D341Med (cell line): ENCODE data around the gene ASMT.
A peak's percentile ranks its signal among the peaks of the same experiment; 100 is the strongest.
"Not testable (repeated sequence)": the region's sequence is repeated elsewhere in the genome, so short reads cannot be mapped to it uniquely, and the experiment has no call there.

ENCODE experiments used
- DNase-seq: peaks from one replicate; pipeline ENCODE4 v3.0.0; 2012; ENCODE audit warnings: low spot score

The ASMT gene, protein sequence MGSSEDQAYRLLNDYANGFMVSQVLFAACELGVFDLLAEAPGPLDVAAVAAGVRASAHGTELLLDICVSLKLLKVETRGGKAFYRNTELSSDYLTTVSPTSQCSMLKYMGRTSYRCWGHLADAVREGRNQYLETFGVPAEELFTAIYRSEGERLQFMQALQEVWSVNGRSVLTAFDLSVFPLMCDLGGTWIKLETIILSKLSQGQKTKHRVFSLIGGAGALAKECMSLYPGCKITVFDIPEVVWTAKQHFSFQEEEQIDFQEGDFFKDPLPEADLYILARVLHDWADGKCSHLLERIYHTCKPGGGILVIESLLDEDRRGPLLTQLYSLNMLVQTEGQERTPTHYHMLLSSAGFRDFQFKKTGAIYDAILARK

DNA sequence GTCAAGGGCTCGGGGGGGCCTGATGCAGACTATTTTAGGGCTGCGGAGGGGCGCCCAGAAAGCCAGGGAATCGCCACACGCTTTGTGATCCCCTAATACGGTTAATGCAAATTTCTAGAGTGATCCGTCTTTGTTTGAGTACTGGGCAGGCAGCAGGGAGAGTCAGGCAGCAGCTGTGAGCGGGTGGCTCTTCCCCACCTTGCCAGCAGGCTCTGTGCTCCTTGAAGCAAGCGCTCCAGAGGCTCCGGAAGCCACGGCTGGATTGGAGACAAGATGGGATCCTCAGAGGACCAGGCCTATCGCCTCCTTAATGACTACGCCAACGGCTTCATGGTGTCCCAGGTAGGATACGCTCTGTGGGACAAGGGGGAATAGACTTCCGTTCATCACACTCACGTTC is at the start of gene ASMT:
TSS of gene ASMT (plus strand) at position 133 of the 400 bp plus-strand sequence. CDS start at position 274, 141 bp downstream.
- DNase-seq = peak; percentile 73

DNA sequence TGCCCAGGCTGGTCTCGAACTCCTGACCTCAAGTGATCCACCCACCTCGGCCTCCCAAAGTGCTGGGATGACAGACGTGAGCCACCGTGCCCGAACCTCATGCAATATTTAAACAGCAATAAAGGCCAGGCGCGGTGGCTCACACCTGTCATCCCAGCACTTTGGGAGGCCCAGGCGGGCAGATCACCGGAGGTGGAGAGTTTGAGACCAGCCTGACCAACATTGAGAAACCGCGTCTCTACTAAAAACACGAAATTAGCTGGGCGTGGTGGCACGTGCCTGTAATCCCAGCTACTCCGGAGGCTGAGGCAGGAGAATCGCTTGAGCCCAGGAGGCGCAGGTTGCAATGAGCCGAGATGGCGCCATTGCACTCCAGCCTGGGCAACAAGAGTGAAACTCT is 40.7 kb upstream of the ASMT start:
- not testable (repeated sequence) for DNase-seq

DNA sequence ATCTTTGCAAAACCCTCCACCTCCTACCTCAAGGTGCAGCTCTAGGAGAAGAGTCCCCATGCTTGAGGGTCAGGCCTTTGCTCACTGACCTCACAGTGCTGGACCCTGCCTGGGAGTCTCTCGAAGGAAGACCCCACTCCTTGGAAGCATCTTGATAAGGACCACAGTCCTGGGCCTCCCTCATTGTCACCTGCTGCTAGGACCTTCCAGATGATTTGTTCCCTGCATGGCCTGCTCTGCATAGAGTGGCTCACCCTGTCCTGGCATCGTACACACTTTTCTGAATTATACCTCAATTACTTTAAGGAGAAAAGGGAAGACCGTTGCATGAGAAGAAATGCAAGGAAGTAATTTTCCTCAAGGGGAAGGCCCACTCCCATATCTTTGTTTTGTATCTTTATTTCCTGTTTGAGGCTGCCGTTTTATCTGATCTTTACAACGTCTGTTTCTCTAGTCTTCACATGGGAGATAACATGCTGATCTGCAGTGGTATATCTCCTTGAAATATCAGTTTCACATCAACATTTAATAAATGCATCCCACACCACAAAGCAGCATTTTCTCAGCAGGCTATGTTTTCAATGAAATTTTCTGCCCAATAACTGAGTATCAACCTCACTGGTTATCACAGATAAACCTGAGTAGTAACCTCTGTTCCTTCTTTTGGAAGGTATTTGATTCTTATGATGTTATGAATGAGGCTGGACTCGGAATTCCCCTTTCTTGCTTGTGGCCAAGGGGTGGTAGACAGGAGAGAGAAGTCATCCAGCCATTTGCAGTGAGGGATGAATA is 38.5 kb upstream of the ASMT start:
- no peak for DNase-seq

DNA sequence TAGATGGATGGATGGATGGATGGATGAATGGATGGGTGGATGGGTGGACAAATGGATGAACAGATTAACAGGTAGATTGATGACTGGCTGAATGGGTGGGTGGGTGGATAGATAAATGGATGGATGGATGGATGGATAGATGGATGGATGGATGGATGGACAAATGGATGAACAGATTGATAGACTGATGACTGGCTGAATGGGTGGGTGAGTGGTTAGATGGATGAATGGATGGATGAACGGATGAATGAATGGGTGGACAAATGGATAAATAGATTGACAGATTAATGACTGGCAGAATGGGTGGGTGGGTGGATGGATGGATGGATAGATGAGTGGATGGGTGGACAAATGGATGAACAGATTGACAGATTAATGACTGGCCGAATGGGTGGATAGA is 37.0 kb upstream of the ASMT start:
- DNase-seq = no peak

DNA sequence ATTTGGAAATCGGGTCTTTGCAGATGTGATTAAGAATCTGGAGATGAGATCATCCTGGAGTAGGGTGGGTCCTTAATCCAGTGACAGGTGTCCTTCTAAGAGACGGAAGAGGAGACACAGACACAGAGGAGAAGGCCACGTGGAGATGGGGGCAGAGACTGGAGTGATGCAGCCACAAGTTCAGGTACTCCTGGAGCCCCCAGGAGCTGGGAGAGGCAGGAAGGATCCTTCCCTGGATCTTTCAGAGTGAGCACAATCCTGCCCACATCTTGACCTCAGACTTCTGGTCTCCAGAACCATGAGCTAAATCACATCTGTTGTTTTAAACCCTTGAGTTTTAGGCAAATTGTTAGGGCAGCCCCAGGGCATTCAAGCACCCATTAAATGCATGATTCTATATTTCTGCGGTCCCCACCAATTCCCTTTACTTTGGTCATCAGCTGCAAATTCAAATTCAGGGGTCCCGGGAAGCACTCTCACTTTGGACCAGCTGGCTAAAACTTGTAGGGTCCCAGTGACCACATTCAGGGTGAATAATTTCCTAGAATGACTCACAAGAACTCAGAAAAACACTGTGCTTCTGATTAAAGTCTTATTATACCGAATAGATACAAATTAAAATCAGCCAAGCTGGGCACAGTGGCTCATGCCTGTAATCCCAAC is 36.2 kb upstream of the ASMT start:
- DNase-seq = no peak

DNA sequence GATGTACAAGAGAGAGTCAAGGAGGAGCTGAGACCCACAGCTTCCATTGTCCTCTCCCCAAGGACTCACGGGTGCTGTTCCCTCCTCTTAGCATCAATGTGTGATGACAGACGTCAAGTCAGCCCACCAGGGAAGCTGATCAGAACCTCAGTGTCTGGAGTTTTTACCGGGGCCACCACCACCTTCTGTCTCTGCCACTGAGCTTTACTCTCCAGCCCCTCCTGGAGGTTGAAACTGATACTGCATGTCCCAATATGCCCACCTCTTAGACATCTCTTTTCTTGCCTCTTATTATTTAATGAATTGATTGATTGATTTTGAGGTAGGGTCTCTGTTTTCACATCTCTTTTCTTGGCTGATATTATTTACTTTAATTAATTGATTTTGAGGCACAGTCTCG is 33.7 kb upstream of the ASMT start:
- peak; percentile 80 for DNase-seq

DNA sequence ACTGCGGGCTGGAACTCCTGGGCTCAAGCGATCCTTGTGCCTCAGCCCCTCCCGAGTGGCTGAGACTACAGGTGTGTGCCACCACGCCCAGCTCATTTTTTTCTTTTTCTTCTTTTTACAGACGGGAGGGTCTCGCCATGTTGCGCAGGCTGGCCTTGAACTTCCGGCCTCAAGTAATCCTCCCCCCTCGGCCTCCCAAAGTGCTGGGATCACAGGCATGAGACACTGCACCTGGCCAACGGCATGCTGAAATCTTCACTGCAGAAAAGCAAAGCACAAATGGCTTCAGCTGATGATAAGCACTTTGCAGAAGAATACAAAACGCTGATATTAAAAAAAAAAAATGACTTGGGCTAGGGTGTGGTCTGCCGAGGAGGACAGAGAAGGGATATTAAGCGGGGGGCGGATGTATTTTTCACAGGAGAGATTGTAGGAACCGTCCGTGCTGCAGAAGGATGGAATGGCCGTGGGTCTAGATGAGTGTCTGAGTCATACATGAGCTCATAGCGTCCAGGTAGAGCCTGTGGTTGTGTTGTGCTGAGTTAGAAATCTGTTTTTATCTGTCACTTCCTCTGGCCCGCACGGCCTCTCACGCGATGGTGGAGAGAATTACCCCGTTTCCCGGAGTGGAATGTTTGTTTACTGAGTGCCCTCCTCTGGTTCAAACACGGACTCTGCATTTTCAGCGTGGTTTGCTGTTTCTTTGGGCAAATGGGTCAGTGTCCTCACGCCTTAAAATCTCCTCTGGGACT is 32.0 kb upstream of the ASMT start:
- no peak for DNase-seq

DNA sequence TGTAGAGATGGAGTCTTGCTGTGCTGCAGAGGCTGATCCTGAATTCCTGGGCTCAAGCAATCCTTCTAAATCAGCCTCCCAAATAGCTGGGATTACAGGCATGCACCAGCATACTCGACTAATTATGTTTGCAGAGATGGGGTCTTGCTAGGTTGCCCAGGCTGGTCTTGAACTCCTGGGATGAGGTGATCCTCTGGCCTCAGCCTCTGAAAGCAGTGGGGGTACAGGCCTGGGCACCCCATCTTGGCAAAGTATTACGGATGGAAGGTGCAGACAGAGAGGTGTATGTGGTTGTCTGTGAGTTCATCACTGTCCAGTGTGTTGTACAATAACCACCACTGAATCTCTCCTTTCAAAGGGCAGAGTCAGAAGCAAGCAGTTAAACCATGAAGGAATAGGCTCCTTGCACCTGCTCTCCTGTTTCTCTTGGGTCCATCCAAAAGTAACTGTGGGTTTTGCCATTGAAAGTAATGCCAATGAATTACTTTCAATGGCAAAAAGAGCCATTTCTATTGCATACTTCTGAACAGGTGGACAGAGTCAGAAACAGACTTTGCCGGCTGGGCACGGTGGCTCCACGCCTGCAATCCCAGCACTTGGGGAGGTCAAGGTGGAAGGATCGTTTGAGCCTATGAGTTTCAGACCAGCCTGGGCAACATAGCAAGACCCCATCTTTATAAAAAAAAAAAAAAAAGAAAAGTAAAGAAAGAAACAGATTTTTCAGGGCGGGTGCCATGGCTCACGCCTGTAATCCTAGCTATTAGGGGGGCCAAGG is 30.4 kb upstream of the ASMT start:
- DNase-seq = no peak

DNA sequence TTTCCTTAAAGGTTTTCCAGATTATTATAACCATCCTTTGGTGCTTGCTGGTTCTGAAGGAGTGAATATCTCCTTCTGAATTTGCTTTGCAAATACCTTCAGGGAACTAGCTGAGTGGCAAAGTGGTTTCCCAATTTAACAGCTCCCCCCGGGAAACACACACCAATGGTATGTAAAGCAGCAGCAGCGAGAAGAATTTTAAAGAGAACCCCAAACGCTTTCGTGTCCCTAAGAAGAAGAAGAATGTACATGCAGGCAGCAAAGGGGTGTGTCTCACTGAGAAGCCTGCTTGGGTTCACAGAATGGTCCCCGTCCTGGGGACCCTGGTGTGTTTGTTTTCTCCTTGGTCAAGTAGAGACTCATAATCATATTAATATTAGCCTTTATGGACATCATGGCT is 27.7 kb upstream of the ASMT start:
- no peak for DNase-seq

DNA sequence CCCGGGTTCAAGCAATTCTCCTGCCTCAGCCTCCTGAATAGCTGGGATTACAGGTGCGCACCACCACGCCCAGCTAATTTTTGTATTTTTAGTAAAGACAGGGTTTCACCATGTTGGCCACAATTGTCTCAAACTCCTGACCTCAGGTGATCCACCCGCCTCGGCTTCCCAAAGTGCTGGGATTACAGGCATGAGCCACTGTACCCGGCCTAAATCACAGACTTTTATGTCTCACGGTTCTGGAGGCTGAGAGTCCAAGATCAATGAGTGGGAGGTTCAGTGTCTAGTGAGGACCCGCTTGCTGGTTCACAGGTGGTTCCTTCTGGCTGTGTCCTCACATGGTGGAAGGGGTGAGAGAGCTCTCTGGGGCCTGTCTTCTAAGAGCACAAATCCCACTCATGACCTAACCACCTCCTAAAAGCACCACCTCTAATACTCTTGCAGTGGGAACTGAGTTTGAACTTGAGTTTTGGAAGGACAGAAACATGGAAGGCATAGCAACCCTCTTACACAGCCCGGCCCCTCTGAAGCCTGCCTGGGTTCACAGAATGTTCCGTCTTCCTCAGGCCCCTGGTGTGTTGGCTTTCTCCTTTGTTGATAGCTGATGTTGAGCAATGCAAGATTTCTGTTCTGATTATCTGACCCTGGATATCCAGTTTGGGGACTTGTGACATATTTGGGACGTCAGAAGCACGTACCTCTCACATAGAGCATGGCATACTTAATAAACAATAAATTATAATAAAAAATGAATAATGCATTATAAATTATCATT is 25.3 kb upstream of the ASMT start:
- no peak for DNase-seq

DNA sequence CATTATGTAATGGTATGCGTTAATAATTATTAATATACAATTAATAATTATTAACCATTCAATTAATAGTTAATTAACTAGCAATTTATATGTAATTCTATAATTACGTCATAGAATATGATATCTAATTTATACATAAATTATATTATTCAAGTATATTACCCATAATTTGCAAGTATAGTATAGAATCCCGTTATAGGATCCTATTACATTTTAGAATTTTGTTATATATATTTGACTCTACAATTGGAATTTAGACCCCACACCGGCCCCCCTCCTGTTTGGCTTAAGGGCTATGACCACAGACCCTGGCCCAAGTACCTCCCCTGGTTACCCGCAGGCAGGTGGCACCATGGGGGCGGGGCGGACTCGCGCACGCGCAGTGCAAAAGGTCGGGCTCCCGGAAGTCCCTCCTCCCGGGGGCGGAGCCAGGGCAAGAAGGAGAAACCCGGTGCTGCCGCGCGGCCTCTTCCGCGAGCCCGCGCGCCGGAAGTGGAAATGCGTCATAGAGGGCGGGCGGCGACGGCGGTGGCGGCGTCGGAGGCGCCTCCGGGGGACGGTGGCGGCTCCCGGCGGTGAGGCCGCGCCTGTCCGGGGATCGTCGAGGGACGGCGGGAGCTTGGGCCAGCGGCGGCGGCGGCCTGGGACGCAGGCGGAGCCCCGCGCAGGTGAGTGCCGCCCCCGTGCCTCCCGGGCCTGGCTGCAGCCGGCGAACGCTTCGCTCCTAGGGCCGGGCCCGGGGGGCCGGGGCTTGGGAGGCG is 23.6 kb upstream of the ASMT start, which contains the start of gene AKAP17A:
TSS of gene AKAP17A (plus strand) at position 503 of the 761 bp plus-strand sequence. CDS start 1,859 bp downstream, outside the sequence.
- peak; percentile 99 for DNase-seq

DNA sequence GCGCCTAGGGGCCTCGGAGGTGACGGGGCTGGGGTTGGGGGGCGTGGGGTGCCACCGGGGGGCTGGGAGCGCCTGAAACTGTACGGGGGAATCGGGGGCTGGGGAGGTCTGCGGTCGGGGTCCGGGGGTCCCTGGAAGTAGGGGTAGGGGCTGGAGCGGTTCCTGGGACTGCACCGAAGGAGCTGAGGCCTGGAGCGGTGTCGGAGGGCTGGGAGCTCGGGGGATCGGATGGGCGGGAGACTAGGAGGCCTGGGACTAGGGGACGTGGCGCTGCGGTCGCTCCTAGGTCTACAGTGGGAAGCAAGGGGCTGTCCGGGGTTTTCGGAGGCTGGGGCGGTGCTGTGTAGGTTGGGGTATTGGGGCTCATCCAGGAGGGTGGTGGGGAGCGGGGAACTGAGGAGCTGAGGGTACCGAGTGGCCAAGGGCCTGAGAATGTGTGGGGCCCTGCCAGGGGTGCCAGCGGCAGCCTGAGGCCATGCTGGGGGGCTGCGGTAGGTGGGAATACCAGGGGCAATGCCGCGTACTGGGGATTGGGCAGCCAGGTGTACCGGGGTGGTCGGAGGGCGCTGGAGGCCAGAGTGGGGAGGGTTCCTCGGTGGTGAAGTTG is 22.9 kb upstream of the ASMT start:
- peak; percentile 44 for DNase-seq

DNA sequence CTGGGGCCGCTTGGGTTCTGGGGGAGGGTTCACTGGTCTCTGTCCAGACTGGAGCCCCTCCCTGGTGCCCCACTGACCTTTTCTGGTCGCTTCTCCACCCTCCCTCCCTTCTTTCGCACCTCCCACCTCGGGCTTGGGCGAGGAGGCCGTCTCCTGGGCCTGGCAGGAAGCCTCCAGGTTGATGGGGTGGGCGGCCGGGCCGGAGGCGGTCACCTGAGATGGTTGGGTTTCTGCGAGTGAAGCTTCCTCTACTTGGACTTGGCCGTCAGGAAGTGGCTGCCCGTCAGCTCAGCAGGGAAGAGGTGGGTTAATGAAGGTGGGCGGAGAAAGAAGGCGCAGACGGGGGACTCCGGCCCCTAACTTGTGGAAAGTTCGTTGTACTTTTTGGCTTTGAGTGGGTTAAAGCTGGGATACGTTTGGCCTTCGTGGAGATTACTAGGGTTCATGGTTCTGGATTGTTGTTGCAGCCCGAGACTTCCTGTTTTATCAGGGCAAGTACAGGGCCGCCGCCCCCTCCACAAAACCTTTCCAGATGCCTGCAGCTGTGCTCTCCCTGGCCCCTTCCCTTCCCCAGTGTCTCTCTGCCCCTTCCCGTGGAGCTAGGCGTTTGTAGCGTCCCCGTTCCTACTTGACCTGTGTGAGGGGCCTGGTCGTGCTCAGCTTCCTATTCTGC is 22.3 kb upstream of the ASMT start:
- peak; percentile 24 for DNase-seq

DNA sequence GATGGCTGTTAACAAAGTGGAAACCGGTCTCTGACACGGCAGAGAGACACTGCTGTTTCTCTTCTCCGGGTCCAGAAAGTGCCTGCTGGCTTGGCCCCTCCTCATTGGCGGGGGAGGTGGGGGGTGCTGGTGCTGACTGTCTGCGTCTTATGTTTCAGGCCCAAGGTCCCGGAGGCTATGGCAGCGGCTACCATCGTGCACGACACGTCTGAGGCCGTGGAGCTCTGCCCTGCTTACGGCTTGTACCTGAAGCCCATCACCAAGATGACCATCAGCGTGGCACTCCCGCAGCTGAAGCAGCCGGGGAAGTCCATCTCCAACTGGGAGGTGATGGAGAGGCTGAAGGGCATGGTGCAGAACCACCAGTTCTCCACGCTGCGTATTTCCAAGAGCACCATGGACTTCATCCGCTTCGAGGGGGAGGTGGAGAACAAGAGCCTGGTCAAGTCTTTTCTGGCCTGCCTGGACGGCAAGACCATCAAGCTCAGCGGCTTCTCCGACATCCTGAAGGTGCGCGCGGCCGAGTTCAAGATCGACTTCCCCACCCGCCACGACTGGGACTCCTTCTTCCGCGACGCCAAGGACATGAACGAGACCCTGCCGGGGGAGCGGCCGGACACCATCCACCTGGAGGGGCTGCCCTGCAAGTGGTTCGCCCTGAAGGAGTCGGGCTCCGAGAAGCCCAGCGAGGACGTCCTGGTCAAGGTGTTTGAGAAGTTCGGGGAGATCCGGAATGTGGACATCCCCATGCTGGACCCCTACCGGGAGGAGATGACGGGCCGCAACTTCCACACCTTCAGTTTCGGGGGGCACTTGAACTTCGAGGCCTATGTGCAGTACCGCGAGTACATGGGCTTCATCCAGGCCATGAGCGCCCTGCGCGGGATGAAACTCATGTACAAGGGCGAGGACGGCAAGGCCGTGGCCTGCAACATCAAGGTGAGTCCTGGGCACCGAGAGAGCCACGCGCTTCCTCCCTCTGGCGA is 21.3 kb upstream of the ASMT start:
- DNase-seq = no peak

DNA sequence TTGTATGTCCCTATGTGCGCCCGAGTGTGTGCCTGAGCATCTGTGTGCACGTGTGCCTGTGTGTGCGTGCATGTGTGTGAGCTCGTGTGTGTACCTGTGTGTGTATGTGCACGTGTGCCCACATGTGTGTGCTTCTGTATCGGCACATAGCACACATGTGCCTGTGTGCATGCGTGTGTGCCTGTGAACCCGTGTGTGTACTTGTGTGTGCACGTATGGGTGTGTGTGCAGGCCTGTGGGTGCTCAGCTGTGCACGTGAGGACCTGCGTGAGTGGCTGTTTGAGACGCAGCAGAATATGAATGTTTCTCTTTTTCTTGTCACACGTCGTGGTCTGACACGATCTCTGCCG is 19.2 kb upstream of the ASMT start:
- no peak for DNase-seq

DNA sequence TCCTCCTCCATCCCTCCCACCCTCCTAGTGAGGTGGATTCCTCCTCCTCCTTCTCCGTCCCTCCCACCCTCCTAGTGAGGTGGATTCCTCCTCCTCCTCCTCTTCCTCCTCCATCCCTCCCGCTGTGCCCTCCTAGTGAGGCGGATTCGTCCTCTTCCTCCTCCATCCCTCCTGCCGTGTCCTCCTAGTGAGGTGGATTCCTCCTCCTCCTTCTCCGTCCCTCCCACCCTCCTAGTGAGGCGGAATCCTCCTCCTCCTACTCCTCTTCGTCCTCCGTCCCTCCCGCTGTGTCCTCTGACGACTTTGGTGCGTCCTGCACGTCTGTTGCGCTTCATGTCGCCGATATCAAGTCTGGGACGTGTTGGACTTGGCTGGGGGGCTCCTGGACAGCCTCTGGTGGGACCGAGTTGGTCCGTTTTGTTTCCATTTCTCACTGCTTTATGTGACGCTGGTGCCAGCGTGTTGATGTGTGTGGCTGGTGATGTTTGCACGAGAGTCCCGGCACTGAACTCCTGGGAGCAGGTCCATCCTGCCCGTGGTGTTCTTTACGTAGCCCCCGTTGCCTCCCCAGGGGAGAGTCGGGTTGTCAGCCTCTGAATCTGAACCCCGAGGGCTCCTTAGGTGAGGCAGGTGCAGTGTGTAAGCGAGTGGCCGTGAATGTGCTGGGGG is 18.0 kb upstream of the ASMT start:
- no peak for DNase-seq
